NOMO-1 treated with dmso at 0.1 percent for 144 hours (cell line): ENCODE measurements around the gene USP47.

Experiments used
- DNase-seq: peaks from one replicate; lab custom pipeline; 2025; ENCODE audit not compliant: unreplicated experiment; lab: John Stamatoyannopoulos, UW

The USP47 gene

DNA sequence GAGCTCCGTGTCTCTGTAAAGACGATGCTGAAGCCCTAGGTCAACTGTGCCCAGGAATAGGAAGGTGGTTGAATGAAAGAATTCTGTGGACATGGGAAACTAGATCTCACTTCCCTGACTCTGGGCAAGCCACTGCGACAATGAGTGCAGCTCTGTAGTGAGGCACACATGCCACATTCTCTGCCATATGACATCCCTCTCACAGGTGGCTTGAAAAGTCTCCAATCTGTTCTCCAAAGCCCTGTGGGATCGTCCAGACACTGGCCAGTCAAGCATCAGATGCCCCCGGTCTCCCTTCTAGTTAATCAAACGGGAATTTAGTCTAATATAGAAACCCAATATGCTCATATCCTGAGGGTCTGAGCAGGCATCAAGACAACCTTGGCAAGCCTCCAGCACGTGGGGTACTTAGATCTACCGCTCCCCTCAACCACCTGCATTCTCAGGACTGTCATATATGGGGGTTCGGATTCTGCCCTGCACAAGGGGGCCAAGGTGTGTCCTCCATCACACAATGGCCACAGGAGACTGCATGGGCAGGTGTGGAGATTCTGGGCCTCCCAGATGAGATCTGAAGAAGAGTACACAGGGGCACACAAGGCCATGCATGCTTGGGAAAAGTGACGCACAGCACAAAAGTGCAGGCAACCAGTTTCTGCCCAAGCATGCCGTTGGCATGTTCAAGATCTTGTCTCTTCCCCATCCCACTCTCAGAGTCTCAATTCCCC, 154.7 kb downstream of the USP47 start:
- DNase-seq: no peak

DNA sequence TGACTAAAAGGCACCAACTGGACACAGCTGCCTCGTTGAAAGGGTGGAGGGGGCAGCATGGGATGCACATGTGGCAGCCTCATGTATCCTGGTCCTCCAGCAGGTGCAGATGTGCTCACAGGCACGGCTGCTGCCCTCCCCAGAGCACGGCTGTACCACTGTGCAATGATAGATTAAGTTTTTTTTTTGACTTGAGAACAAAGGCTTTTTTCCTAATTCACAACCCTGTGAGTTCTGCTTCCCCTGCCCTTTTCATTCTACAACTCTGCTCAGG, 155.2 kb downstream of the USP47 start:
- no peak for DNase-seq

DNA sequence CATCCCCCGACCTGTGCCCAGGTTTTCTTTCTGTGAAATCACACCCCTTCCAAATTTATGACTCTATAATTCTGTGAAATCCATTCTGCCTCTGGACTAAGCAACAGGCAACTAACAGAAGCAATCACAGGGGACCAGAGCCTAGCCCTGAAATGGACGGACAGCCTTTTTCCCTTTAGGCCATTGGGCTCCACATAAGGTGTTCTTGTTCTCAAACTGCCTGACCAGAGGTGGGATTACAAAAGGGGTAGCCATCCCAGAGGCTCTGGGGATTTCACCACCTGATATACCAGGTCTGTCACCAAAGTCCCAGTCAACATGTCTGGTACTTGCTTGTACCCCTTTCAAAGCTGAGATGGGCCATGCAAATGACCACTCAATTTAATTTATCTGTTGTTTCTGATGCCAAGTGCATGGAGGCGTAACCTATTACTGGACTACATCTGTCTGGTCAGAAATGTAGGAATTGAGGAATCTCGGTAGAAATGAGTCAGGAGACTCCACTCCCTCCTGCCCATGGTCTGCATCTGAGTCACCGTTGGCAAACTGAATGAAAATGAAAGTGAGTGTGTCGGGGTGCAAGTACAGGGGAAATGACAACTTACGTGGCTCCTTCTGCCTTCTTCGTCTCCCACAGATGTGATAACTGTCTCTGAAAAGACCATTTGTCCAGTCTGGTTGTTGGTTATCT, 156.5 kb downstream of the USP47 start:
- no peak for DNase-seq

DNA sequence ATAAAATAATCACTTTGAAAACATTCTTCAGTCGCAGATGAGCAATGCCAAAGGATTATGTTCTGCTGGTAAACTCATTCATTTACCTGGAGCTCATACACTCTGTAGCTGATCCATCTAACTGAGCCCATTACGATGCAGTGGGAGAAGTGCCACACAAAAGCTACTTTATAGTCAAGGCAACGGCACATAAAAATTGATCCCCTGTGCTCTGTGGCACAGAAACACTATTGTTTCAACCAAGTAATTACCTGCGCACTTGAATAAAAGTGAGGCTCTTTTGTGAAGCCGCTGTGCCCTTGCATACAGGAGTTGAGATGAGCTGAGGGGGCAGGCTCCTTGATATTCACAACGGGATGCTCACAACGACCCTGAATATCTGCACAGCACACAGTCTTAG, 159.4 kb downstream of the USP47 start:
- DNase-seq: no peak

DNA sequence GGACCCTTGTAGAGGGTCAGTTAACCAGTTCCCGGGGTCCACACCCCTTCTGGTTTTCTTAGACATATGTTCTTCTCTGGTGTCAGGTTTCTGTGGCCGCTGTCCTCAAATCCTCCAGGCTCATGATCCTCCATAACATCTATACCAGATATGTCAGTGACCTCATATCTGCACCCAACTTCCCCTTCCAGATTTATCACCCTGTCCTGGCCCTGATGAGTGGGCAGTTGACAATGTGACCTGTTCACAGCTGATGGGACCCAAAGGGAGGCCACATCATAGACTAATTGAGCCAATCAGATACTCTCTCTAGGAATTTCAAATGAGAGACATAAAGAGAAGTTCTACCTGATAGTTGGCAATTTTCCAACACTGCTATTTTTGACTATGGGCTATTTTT, 161.6 kb downstream of the USP47 start:
- no peak for DNase-seq

DNA sequence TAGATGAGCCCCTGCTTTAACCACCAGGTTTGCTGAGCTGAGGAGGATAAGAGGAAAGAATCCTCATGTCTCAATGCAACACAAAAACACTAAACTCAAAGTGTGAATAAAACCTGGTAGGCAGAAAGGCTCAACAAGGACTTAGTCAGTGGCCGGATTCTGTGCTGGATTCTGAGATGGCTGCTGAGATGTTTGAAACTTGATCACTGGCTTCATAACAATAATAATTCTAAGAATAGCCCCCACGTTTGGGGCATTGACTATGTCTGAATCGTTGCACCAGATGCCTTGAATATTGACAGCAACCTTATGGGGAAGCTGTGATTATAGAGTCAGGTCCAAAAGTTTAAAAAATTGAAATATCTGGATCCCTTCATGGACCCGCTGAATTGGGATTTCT, 162.0 kb downstream of the USP47 start:
- DNase-seq: no peak

DNA sequence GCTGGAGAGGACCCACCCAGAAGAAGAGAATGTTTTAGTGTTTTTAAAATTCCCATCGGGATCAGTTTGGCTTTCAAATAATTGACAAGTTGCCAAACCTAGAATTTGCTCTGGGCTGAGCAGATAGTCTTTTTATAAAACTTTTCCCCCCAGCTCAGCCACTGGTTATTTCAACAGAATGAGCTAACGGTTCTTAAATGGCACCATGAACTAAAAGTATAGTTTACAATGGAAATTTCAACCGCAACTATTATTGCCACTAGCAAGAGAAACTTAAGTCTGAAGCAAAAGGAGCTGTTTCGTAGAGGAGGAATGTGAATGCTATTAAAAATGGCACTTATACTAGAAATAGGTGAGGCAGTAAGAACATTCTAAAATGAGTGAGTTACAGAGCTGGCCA, 163.3 kb downstream of the USP47 start:
- no peak for DNase-seq

DNA sequence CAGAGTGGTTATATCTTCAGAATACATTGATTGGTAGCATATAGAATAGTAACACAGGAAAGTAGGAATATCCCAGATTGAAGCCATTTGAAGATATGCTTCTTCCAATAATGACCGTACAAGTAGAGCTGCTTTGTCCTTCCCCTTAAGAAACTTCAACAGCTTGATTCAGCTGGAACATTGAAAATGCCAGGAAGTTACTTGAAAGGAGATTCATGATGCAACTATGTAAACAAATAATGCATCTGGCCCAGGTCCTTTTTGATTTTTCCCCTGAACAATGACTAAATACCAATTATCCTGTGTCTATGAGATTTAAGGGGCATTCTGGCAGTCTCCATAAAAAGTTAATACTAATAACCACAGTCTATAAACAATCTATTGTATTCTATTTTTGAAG, 163.7 kb downstream of the USP47 start:
- DNase-seq: no peak

DNA sequence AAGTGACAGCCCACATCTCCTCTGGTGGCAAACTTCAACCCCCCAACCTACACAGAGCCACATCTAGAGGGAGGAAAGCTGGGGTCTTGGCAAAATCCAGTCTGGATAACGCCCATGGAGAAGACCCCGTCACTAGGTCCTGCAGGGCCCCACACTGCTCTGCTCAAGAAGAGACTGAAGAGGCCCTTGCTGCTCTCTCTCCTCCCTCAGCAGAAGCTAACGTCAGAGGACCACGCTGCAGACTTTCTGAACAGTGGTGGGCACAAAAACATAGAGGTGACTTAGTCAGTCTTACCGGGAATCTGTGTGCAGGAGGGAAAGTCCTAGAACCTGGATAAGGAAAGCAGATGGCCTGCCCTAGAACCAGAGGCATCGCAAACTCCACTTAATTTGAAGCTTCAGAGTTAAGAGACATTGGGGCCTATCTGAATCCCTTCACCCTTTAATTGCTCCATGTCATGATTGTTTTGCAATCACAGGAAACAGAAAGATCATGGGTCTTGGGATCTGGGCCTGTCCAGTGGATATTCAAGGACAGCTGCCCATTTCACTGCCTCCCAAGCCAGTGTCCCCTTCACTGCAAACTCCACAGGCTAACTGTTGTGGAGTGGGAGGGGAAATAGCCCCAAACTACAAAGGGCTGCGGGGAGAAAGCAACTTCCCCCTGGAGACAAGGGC, 164.9 kb downstream of the USP47 start:
- DNase-seq: no peak

DNA sequence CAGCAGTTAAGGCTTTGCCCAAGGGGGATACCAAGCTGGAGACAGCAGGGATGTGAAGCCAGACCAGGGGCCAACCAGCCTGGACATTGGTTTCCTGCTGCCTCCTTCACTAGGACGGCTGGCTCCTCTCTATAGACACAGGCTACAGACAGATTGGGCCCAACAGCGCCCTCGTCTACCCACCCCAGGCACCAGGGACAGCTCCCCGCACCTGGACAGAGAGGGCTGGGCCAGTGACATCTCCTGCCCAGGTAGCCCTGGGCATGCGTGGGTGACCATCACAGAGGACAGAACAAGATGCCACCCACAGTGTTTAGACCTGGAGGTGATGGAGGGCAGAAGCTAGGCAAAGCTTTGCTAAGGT, 165.4 kb downstream of the USP47 start:
- no peak for DNase-seq

DNA sequence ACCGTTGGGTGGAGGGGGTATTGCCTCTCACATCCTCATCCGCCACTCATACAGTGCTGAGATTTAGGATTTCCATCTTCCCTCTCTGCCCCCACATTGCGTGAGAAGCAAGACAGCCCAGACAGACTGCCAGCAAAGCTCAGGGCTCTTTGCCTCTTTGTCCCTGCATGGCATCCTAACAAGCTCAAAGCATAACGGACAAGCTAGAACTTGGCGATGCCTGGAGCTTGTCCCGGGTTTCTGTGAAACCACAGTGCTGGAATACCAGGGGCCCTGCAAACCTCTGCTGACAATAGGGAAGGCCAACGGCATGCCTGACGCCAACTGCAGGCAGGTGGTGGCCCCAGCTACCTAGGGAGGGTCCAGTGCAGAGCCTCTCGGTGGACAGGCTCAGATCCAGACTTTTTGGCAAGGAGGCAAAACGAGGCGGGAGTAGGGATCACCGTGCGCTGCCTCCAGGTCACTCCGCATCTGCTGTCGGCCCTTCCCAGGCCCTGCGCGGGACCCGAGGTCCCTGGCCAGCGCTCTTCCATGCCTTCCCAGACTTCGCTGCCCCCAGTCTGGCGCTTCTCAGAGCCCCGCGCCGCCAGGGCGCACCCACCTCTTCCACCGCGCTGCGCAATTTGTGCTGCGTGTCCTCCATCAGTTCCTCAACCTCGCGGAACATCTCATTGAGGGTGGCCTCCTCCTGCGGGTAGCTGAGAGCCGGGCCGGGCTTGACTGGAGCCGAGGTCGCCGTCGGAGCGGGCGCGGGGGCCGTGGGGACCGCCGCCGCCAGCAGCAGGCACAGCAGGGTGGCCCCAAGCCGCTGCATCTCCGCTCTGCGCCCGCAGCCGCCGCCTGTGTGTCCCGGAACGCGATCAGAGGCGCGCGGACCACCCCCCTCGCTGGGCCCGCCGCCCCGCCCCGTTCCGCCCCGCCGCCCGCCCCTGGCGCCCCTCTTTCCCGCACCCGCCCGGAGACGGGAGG, 166.3 kb downstream of the USP47 start, which contains the start of gene DKK3:
DKK3 (minus strand) TSS at position 858 of the 969 bp plus-strand sequence; CDS start at position 814, 44 bp downstream.
- DNase-seq: no peak
